BLaER1 treated with 17β-estradiol and CSF1 and Interleukin-3, amounts not matched to agents 10 nM and 100 nM (cell line): Measurements from ENCODE around the gene PAQR5.

Source experiments
- H3K27ac ChIP-seq, 11 experiments: shearing (Covaris generic); formaldehyde crosslinking; 2 replicates each; pipeline ENCODE4 v1.8.1; 2022
- H3K27me3 ChIP-seq, 11 experiments: shearing (Covaris generic); formaldehyde crosslinking; 2 replicates each; pipeline ENCODE4 v1.8.1; 2022
- H3K36me3 ChIP-seq, 11 experiments: shearing (Covaris generic); formaldehyde crosslinking; 2 replicates each; pipeline ENCODE4 v1.8.1; 2022
- H3K4me1 ChIP-seq, 10 experiments: shearing (Covaris generic); formaldehyde crosslinking; 2 replicates each; pipeline ENCODE4 v1.8.1; 2022
- H3K4me2 ChIP-seq, 11 experiments: shearing (Covaris generic); formaldehyde crosslinking; 2 replicates each; pipeline ENCODE4 v1.8.1; 2022
- H3K4me3 ChIP-seq, 10 experiments: shearing (Covaris generic); formaldehyde crosslinking; 2 replicates each; pipeline ENCODE4 v1.8.1; 2022
- H3K9ac ChIP-seq, 11 experiments: shearing (Covaris generic); formaldehyde crosslinking; 2 replicates each; pipeline ENCODE4 v1.8.1; 2022
- H3K9me3 ChIP-seq, 11 experiments: shearing (Covaris generic); formaldehyde crosslinking; replicated peaks in 1 of 11; 2 replicates each; pipeline ENCODE4 v1.8.1; 2022
- H4K20me1 ChIP-seq, 11 experiments: shearing (Covaris generic); formaldehyde crosslinking; 2 replicates each; pipeline ENCODE4 v1.8.1; 2022
- Cebpa-rat ChIP-seq, 11 experiments: shearing (Covaris generic); IDR thresholded peaks; 2 replicates each; pipeline ENCODE4 v1.8.1; 2022

PAQR5 gene

GRCh38 chr15:69318033-69318432 is 19.3 kb downstream of the PAQR5 start:
- peaks cover 7 to 27% (median 11%) of the 10 kb centered on the region in 10 experiments; a peak in 18 of 20 replicates for H3K4me1 ChIP-seq
- no peak for TF ChIP-seq Cebpa-rat (IDR thresholded peaks at IDR 0.05)
- H3K4me3 ChIP-seq = no peak overlapping the region
- no peak overlapping the region for H3K27ac ChIP-seq
- H3K9me3 ChIP-seq = peaks cover 0 to 8% (median 0%) of the 10 kb centered on the region in 11 experiments; a peak in 1 of 22 replicates
- no peaks in the 10 kb centered on the region for H4K20me1 ChIP-seq
- H3K4me2 ChIP-seq = no peak overlapping the region
- no peak overlapping the region for H3K9ac ChIP-seq
- H3K27me3 ChIP-seq = no peaks in the 10 kb centered on the region; a peak in 1 of 22 replicates
- no peaks in the 10 kb centered on the region for H3K36me3 ChIP-seq

- no peaks in the 10 kb centered on the region; a peak in 1 of 22 replicates for H3K27me3 ChIP-seq
- no peak overlapping the region for H3K27ac ChIP-seq
- no peak overlapping the region for H3K4me3 ChIP-seq
- TF ChIP-seq Cebpa-rat (IDR thresholded peaks at IDR 0.05) = no peak
- H3K9ac ChIP-seq = no peak overlapping the region
- H3K36me3 ChIP-seq = no peaks in the 10 kb centered on the region
- H3K4me2 ChIP-seq = no peak overlapping the region; a peak in 1 of 22 replicates
- H3K4me1 ChIP-seq = peaks cover 0 to 16% (median 0%) of the 10 kb centered on the region in 10 experiments; a peak in 5 of 20 replicates
- H4K20me1 ChIP-seq = no peaks in the 10 kb centered on the region
- peaks cover 0 to 10% (median 0%) of the 10 kb centered on the region in 11 experiments; a peak in 1 of 22 replicates for H3K9me3 ChIP-seq
Measured at GRCh38 chr15:69319384-69320375, 21.0 kb downstream of the PAQR5 start.

- Histone ChIP-seq H3K4me3 (no peak overlapping the region), H3K9ac (no peak overlapping the region), H3K27me3 (no peaks in the 10 kb centered on the region), H3K27ac (no peak overlapping the region), H3K9me3 (peaks cover 0 to 10% (median 0%) of the 10 kb centered on the region in 11 experiments; a peak in 1 of 22 replicates), H3K36me3 (no peaks in the 10 kb centered on the region), H4K20me1 (no peaks in the 10 kb centered on the region), H3K4me1 (peaks cover 0 to 11% (median 0%) of the 10 kb centered on the region in 10 experiments; a peak in 5 of 20 replicates), H3K4me2 (no peak overlapping the region)
- TF ChIP-seq Cebpa-rat (IDR thresholded peaks at IDR 0.05) = no peak
Measured at GRCh38 chr15:69320977-69321554, 22.4 kb downstream of the PAQR5 start.

- no peaks in the 10 kb centered on the region for H3K36me3 ChIP-seq
- H3K4me3 ChIP-seq = no peak overlapping the region
- no peaks in the 10 kb centered on the region for H3K27me3 ChIP-seq
- peaks cover 0 to 10% (median 0%) of the 10 kb centered on the region in 11 experiments; a peak in 1 of 22 replicates for H3K9me3 ChIP-seq
- no peak overlapping the region for H3K27ac ChIP-seq
- TF ChIP-seq Cebpa-rat (IDR thresholded peaks at IDR 0.05) = no peak
- no peak overlapping the region for H3K9ac ChIP-seq
- peaks cover 0 to 11% (median 0%) of the 10 kb centered on the region in 10 experiments; a peak in 5 of 20 replicates for H3K4me1 ChIP-seq
- H4K20me1 ChIP-seq = no peaks in the 10 kb centered on the region
- H3K4me2 ChIP-seq = no peak overlapping the region
Measured at GRCh38 chr15:69323893-69324430, 25.2 kb downstream of the PAQR5 start.

- Histone ChIP-seq H3K9ac (no peak overlapping the region), H3K9me3 (peaks cover 0 to 10% (median 0%) of the 10 kb centered on the region in 11 experiments; a peak in 1 of 22 replicates), H3K36me3 (no peaks in the 10 kb centered on the region), H3K27me3 (no peaks in the 10 kb centered on the region), H3K4me3 (no peak overlapping the region), H3K4me1 (peaks cover 0 to 11% (median 0%) of the 10 kb centered on the region in 10 experiments; a peak in 5 of 20 replicates), H3K27ac (no peak overlapping the region), H4K20me1 (no peaks in the 10 kb centered on the region), H3K4me2 (no peak overlapping the region)
- TF ChIP-seq Cebpa-rat (IDR thresholded peaks at IDR 0.05) = no peak
Measured at GRCh38 chr15:69324565-69324964, 25.9 kb downstream of the PAQR5 start.

- Histone ChIP-seq H3K36me3 (no peaks in the 10 kb centered on the region), H4K20me1 (no peaks in the 10 kb centered on the region), H3K4me2 (no peak overlapping the region), H3K27ac (no peak overlapping the region), H3K4me1 (peaks cover 0 to 10% (median 0%) of the 10 kb centered on the region in 10 experiments; a peak in 5 of 20 replicates), H3K9me3 (peaks cover 0 to 10% (median 0%) of the 10 kb centered on the region in 11 experiments; a peak in 1 of 22 replicates), H3K9ac (no peak overlapping the region), H3K4me3 (no peak overlapping the region), H3K27me3 (no peaks in the 10 kb centered on the region)
- TF ChIP-seq Cebpa-rat (IDR thresholded peaks at IDR 0.05) = no peak
Measured at GRCh38 chr15:69325456-69325971, 26.8 kb downstream of the PAQR5 start.

GRCh38 chr15:69328080-69328479 is 29.4 kb downstream of the PAQR5 start:
- Histone ChIP-seq H3K9me3 (peaks cover 0 to 1% (median 0%) of the 10 kb centered on the region in 11 experiments; a peak in 1 of 22 replicates), H3K36me3 (no peaks in the 10 kb centered on the region), H3K4me3 (no peak overlapping the region), H3K4me2 (no peak overlapping the region), H3K27ac (no peak overlapping the region), H3K4me1 (peaks cover 0 to 6% (median 0%) of the 10 kb centered on the region in 10 experiments; a peak in 5 of 20 replicates), H3K9ac (no peak overlapping the region), H4K20me1 (no peaks in the 10 kb centered on the region), H3K27me3 (no peaks in the 10 kb centered on the region)
- TF ChIP-seq Cebpa-rat (IDR thresholded peaks at IDR 0.05) = no peak

- Histone ChIP-seq H3K4me1 (no peaks in the 10 kb centered on the region), H3K9ac (no peak overlapping the region), H3K27ac (no peak overlapping the region), H3K9me3 (no peaks in the 10 kb centered on the region), H3K36me3 (no peaks in the 10 kb centered on the region), H3K4me2 (no peak overlapping the region), H4K20me1 (no peaks in the 10 kb centered on the region), H3K27me3 (no peaks in the 10 kb centered on the region), H3K4me3 (no peak overlapping the region)
- no peak for TF ChIP-seq Cebpa-rat (IDR thresholded peaks at IDR 0.05)
Measured at GRCh38 chr15:69328739-69329138, 30.0 kb downstream of the PAQR5 start.

GRCh38 chr15:69337138-69337537 is 38.4 kb downstream of the PAQR5 start:
- Histone ChIP-seq H3K27me3 (no peaks in the 10 kb centered on the region), H3K36me3 (no peaks in the 10 kb centered on the region), H3K27ac (no peak overlapping the region), H3K4me3 (no peak overlapping the region), H3K4me1 (peaks cover 0 to 21% (median 0%) of the 10 kb centered on the region in 10 experiments; a peak in 6 of 20 replicates), H3K4me2 (no peak overlapping the region), H4K20me1 (no peaks in the 10 kb centered on the region), H3K9ac (no peak overlapping the region), H3K9me3 (peaks cover 0 to 11% (median 6%) of the 10 kb centered on the region in 11 experiments; a peak in 5 of 22 replicates)
- no peak for TF ChIP-seq Cebpa-rat (IDR thresholded peaks at IDR 0.05)
